Astrocyte of the cerebellum (primary cell): ENCODE results near the gene ELMO3.

Experiments
- DNase-seq: peaks from one replicate; pipeline ENCODE4 v3.0.0-alpha.2; 2011; ENCODE audit warnings: low read depth
- H3K4me3 ChIP-seq: 2 replicates; pipeline ENCODE4 v1.5.1; 2011; ENCODE audit warnings: mild to moderate bottlenecking, low read depth, low read length, moderate library complexity
- CTCF ChIP-seq: IDR thresholded peaks from 2 replicates; pipeline ENCODE4 v1.5.1; 2012; ENCODE audit warnings: low read length, low read depth, moderate library complexity, mild to moderate bottlenecking; ENCODE audit errors: missing control alignments
- in situ Hi-C: cut with HindIII; loops from 2 replicates; pipeline ENCODE4 v1.10.0; 2017; ENCODE audit warnings: low sequenced_read_pairs

The ELMO3 gene

GRCh38 chr16:67191995-67192681 lies 6.8 kb upstream of the ELMO3 start, which contains the start of gene E2F4:
TSS of gene E2F4 (plus strand) at chr16:67192155. CDS start at chr16:67192228, 73 bp downstream.
- peak; percentile 83 for DNase-seq
- in situ Hi-C loops: no loop called here
- peak within 1 kb of the TSS; percentile 96 for H3K4me3 ChIP-seq
- TF ChIP-seq CTCF: no peak

- DNase-seq: no peak
- in situ Hi-C loops: no loop called here
- no peak for TF ChIP-seq CTCF
- peak overlapping the region; percentile 96 for H3K4me3 ChIP-seq
These were observed 6.1 kb upstream of the ELMO3 start for GRCh38 chr16:67192781-67193361.

GRCh38 chr16:67193536-67193935 lies 5.4 kb upstream of the ELMO3 start:
- no peak for TF ChIP-seq CTCF
- no peak overlapping the region for H3K4me3 ChIP-seq
- in situ Hi-C loops: no loop called here
- no peak for DNase-seq

- TF ChIP-seq CTCF: no peak
- in situ Hi-C loops: no loop called here
These were observed 4.7 kb upstream of the ELMO3 start for GRCh38 chr16:67194260-67194659.

GRCh38 chr16:67195676-67196075 lies 3.3 kb upstream of the ELMO3 start:
- H3K4me3 ChIP-seq: no peak overlapping the region
- in situ Hi-C loops: no loop called here
- no peak for DNase-seq
- TF ChIP-seq CTCF: no peak

More at GRCh38 chr16:67194260-67194659, 4.7 kb upstream of the ELMO3 start:
- H3K4me3 ChIP-seq: no peak overlapping the region
- DNase-seq: no peak

- no peak for TF ChIP-seq CTCF
- no peak for DNase-seq
These were observed 2.0 kb upstream of the ELMO3 start for GRCh38 chr16:67196881-67197280.

More at GRCh38 chr16:67196881-67197280, 2.0 kb upstream of the ELMO3 start:
- in situ Hi-C loops: no loop called here
- no peak overlapping the region for H3K4me3 ChIP-seq
